ENCODE data around the gene MCTP2. TPM values are rescaled to one million over a fixed set of nuclear protein-coding genes. Genes with fewer than 3 reads are reported as not detected.

The MCTP2 gene
- polyA plus RNA-seq, 1 experiment: 18.1 TPM

DNA sequence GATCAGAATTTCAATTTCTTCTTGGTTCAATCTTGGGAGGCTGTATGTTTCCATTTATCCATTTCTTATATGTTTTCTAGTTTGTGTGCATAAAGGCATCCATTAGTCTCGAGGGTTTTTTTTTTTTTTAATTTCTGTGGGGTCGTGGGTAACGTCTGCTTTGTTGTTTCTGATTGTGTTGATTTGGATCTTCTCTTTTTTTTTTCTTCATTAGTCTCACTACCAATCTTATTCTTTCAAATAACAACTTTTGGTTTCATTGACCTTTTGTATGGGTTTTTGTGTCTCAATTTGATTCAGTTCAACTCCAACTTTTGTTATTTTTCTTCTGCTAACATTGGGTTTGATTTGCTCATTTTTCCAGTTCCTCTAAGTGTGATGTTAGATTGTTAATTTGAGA lies 48.9 kb downstream of the MCTP2 start:
- no peaks in the 10 kb centered on the region for H3K9me3 ChIP-seq (ENCODE audit: control insufficient read depth, insufficient read depth, low read length)
- H3K27me3 ChIP-seq (ENCODE audit: control insufficient read depth, insufficient read depth, low read length): no peaks in the 10 kb centered on the region
- TF ChIP-seq, protein P1, sequence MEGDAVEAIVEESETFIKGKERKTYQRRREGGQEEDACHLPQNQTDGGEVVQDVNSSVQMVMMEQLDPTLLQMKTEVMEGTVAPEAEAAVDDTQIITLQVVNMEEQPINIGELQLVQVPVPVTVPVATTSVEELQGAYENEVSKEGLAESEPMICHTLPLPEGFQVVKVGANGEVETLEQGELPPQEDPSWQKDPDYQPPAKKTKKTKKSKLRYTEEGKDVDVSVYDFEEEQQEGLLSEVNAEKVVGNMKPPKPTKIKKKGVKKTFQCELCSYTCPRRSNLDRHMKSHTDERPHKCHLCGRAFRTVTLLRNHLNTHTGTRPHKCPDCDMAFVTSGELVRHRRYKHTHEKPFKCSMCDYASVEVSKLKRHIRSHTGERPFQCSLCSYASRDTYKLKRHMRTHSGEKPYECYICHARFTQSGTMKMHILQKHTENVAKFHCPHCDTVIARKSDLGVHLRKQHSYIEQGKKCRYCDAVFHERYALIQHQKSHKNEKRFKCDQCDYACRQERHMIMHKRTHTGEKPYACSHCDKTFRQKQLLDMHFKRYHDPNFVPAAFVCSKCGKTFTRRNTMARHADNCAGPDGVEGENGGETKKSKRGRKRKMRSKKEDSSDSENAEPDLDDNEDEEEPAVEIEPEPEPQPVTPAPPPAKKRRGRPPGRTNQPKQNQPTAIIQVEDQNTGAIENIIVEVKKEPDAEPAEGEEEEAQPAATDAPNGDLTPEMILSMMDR (IDR thresholded peaks at IDR 0.05; ENCODE audit: low read depth, low read length): no peak
- ChIA-PET POLR2A (no interaction called here), CTCF (no interaction called here)
- no peak overlapping the region for H3K4me3 ChIP-seq (ENCODE audit: low read depth, low read length)
- no peak overlapping the region for H3K27ac ChIP-seq (ENCODE audit: low read depth, low read length)
- DNase-seq (ENCODE audit: low read depth, low spot score): no peak

DNA sequence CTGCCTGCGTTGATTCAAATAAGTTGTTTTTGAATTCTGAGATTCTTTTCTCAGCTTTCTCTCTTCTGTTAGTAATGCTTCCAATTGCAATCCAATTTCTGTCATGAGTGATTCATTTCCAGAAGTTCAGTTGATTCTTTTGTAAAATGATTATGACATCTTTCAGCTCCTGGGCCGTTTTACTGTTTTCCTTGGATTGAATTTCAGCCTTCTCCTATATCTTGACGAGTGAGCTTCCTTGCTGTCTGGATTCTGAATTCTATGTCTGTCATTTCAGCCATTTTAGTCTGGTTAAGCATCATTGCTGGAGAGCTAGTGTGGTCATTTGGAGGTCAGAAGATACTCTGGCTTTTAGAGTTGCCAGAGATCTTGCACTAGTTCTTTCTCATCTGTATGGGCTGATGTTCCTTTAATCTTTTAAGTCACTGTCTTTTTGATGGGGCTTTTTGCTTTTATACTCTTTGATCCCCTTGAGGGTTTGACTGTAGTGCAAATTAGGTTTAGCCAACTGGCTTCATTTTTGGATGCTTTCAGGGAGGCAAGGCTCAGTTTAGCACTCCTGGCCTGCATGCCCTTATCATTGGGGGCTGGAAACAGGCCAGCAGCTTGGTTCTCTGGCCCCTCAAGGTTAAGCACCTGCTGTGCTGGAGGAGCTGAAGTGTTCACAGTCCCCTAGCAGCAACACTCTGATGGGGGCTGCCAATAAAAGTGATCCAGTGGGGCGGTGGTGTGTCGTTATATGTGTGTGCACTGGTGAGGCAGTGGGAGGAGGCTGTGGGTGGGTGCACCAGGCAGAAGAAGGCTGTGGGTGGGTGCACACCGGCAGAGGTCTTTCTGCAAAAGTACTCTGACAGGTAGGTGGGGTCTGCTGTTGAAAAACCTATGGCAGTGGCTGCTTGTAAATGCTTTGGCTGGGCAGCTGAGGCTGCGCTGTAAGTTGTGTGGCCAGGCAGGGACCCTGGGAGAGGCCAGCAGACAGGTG lies 51.2 kb downstream of the MCTP2 start:
- no peak overlapping the region for H3K27ac ChIP-seq (ENCODE audit: low read depth, low read length)
- ChIA-PET CTCF (interaction anchor here (0.9 to 1.4 kb wide), 2 partner anchors 41 to 45 kb away, joined by 5 to 7 read pairs; no protein-coding TSS in a partner anchor), POLR2A (no interaction called here)
- TF ChIP-seq, protein P1 (IDR thresholded peaks at IDR 0.05; ENCODE audit: low read depth, low read length): no peak
- DNase-seq (ENCODE audit: low read depth, low spot score): no peak
- no peaks in the 10 kb centered on the region for H3K27me3 ChIP-seq (ENCODE audit: control insufficient read depth, insufficient read depth, low read length)
- no peaks in the 10 kb centered on the region for H3K9me3 ChIP-seq (ENCODE audit: control insufficient read depth, insufficient read depth, low read length)
- no peak overlapping the region for H3K4me3 ChIP-seq (ENCODE audit: low read depth, low read length)

DNA sequence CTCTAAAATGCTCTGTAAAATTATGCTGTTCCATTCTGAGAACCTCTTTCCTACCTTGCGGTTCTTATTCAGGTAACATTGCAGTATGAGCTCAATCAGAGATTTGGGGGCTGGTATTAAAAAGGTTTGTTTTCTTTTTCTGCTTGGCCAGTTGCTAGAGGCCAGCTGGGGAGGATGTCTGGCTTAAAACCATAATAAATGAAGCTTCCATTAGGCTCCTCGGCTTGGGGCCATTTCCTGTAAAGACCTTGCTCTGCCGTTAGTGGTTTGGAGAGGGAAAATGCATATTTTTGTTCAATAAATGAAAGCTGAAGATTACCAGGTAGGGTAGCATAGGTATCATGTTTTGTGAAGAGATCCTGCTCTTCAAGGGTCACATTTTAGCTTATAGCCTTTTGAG lies 55.2 kb downstream of the MCTP2 start:
- CTCF ChIA-PET: interaction anchor here (0.9 to 1.5 kb wide), 2 partner anchors 37 to 122 kb away, joined by 3 to 4 read pairs; no protein-coding TSS in a partner anchor
- no peak overlapping the region for H3K4me3 ChIP-seq (ENCODE audit: low read depth, low read length)
- TF ChIP-seq, protein P1 (IDR thresholded peaks at IDR 0.05; ENCODE audit: low read depth, low read length): no peak
- no peak overlapping the region for H3K27ac ChIP-seq (ENCODE audit: low read depth, low read length)
- POLR2A ChIA-PET: no interaction called here
- DNase-seq (ENCODE audit: low read depth, low spot score): no peak
- H3K27me3 ChIP-seq (ENCODE audit: control insufficient read depth, insufficient read depth, low read length): no peaks in the 10 kb centered on the region
- H3K9me3 ChIP-seq (ENCODE audit: control insufficient read depth, insufficient read depth, low read length): no peaks in the 10 kb centered on the region

DNA sequence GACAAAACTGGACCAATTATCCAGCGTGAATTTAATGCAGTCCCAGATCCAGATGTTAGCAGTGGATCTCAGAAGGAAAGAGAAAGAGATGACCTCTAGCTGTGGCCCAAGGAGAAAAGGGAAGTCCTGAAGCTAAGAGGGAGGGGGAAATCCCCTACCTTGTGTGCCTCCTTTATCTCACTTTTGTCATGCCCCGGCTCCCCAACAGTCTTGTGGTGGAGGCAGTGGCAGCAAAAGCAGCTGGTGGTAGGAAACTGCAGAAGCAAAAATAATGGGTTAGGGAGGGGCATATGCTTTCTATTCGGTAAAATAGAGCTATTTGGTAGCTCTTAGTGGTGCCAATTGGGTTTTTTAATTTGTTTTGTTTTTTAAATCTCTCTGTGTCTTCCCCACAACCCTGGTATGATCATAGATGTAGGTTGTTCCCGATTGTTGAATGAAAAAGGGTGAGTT lies 56.5 kb downstream of the MCTP2 start:
- CTCF ChIA-PET: interaction anchor here (1.5 kb wide), 1 partner anchor 36 kb away, joined by 4 read pairs; no protein-coding TSS in a partner anchor
- POLR2A ChIA-PET: no interaction called here
- H3K9me3 ChIP-seq (ENCODE audit: control insufficient read depth, insufficient read depth, low read length): no peaks in the 10 kb centered on the region
- TF ChIP-seq, protein P1 (IDR thresholded peaks at IDR 0.05; ENCODE audit: low read depth, low read length): no peak
- no peak overlapping the region for H3K4me3 ChIP-seq (ENCODE audit: low read depth, low read length)
- DNase-seq (ENCODE audit: low read depth, low spot score): no peak
- H3K27ac ChIP-seq (ENCODE audit: low read depth, low read length): no peak overlapping the region
- no peaks in the 10 kb centered on the region for H3K27me3 ChIP-seq (ENCODE audit: control insufficient read depth, insufficient read depth, low read length)

DNA sequence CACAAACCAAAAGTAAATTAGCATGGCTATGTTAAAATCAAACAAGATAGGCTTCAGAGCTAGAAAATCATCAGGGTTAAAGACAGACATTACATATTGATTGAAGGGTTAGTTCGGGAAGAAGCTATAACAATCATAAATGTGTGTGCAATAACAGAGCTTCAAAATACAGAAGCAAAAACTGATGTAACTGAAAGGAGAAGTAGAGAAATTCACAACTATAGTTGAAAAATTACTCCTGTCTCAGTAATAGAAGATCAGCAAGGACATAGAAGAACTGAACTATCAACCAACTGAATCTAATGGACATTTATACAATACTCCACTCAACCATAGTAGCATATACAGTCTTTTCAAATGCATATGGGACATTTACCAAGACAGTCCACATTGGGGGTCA lies 59.4 kb downstream of the MCTP2 start:
- CTCF ChIA-PET: interaction anchor here (0.7 to 1.2 kb wide), 2 partner anchors 33 to 171 kb away, joined by 3 to 5 read pairs; no protein-coding TSS in a partner anchor
- no peaks in the 10 kb centered on the region for H3K27me3 ChIP-seq (ENCODE audit: control insufficient read depth, insufficient read depth, low read length)

More for the DNA sequence above, 59.4 kb downstream of the MCTP2 start:
- Histone ChIP-seq H3K27ac (ENCODE audit: low read depth, low read length) (no peak overlapping the region), H3K9me3 (ENCODE audit: control insufficient read depth, insufficient read depth, low read length) (no peaks in the 10 kb centered on the region), H3K4me3 (ENCODE audit: low read depth, low read length) (no peak overlapping the region)
- TF ChIP-seq, protein P1 (IDR thresholded peaks at IDR 0.05; ENCODE audit: low read depth, low read length): no peak
- DNase-seq (ENCODE audit: low read depth, low spot score): no peak
- POLR2A ChIA-PET: no interaction called here
